Astrocyte (in vitro differentiated cells and primary cell): Measurements from ENCODE around the gene RFX7.

ENCODE experiments used
- CTCF ChIP-seq: IDR thresholded peaks from 2 replicates; pipeline ENCODE4 v1.5.1; 2011; ENCODE audit warnings: low read depth, mild to moderate bottlenecking, inconsistent platforms, low read length, moderate library complexity; ENCODE audit not compliant: insufficient read depth
- EZH2 ChIP-seq: IDR thresholded peaks from 2 replicates; pipeline ENCODE4 v1.6.1; 2012; ENCODE audit warnings: mild to moderate bottlenecking, low read length, inconsistent platforms; ENCODE audit not compliant: insufficient read depth

DNA sequence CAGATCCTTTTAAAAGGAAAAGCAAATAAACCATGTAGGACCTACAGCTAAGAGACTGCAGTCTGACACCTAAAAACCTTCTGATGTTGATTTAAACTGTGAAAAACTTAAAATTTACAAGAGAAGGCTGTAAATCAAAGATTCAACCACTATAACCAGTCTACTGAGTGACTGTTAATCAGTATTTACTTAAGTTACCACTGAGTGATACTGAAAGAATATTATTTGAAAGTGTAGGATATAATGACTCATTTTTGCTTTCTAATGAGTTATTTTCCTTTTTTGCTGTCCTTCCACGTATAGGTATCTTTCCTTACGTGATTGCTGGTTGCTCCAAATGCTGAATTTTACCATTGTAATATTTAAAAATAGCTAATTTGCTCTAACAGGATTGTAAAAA, 44.6 kb downstream of the RFX7 start:
- TF ChIP-seq CTCF (no peak), EZH2 (no peak)
